ENCODE measurements around the gene SRD5A1.

- TF ChIP-seq CTCF (IDR thresholded peaks at IDR 0.05) (no peak), POLR2A (IDR thresholded peaks at IDR 0.05) (no peak)
Observed at GRCh38 chr5:6678385-6678784, 45.1 kb downstream of the SRD5A1 start.

Measured in adrenal gland (tissue), 5 donors.